Smooth muscle cell (in vitro differentiated cells): Measurements from ENCODE around the gene OPA3. TPM values are rescaled to one million over a fixed set of nuclear protein-coding genes. Genes with fewer than 3 reads are reported as not detected.

Source experiments
- DNase-seq: peaks from one replicate; lab custom pipeline; 2025; ENCODE audit not compliant: unreplicated experiment; lab: John Stamatoyannopoulos, UW
- H2AFZ ChIP-seq: fragments of 200-600 bp; sonication (generic); 2 replicates; pipeline ENCODE4 v1.6.0; 2016; ENCODE audit warnings: antibody characterized with exemption, low read depth, mild to moderate bottlenecking
- H3F3A ChIP-seq: fragments of 200-600 bp; sonication (generic); 2 replicates; pipeline ENCODE4 v1.6.0; 2017; ENCODE audit warnings: antibody characterized with exemption, low read depth
- H3K27ac ChIP-seq: fragments of 200-600 bp; sonication (generic); 2 replicates; pipeline ENCODE4 v1.5.1; 2016; ENCODE audit warnings: low read depth, mild to moderate bottlenecking
- H3K27me3 ChIP-seq: fragments of 200-600 bp; sonication (generic); 2 replicates; pipeline ENCODE4 v1.6.1; 2016; ENCODE audit warnings: low read depth, mild to moderate bottlenecking
- H3K36me3 ChIP-seq: fragments of 200-600 bp; sonication (generic); 2 replicates; pipeline ENCODE4 v1.5.1; 2016; ENCODE audit warnings: low read depth
- H3K4me1 ChIP-seq: fragments of 200-600 bp; sonication (generic); 2 replicates; pipeline ENCODE4 v1.5.1; 2016; ENCODE audit warnings: low read depth
- H3K4me2 ChIP-seq: fragments of 200-600 bp; sonication (generic); 2 replicates; pipeline ENCODE4 v1.6.0; 2016; ENCODE audit warnings: mild to moderate bottlenecking
- H3K4me3 ChIP-seq: fragments of 200-600 bp; sonication (generic); 2 replicates; pipeline ENCODE4 v1.5.1; 2016; ENCODE audit warnings: mild to moderate bottlenecking
- H3K79me2 ChIP-seq: fragments of 200-600 bp; sonication (generic); 2 replicates; pipeline ENCODE4 v1.6.0; 2016; ENCODE audit warnings: low read depth, mild to moderate bottlenecking
- H3K9ac ChIP-seq: fragments of 200-600 bp; sonication (generic); 2 replicates; pipeline ENCODE4 v1.6.0; 2016; ENCODE audit warnings: low read depth
- H3K9me3 ChIP-seq: fragments of 200-600 bp; sonication (generic); replicated peaks from 2 replicates; pipeline ENCODE4 v1.5.1; 2016; ENCODE audit warnings: low read depth
- H4K20me1 ChIP-seq: fragments of 200-600 bp; sonication (generic); 2 replicates; pipeline ENCODE4 v1.6.0; 2016; ENCODE audit warnings: low read depth
- WGBS: methylation state at CpG from one replicate; pipeline ENCODE4 v1.1.7; 2016; ENCODE audit warnings: low lambda C conversion rate; 5-methylcytosine and 5-hydroxymethylcytosine counted together
- polyA plus RNA-seq: library from polyadenylated mRNA; unstranded; fragments of >200 nt; fragmentation: Nextera tagmentation; extraction: Ambion mirVana; gene quantifications from 2 replicates; pipeline ENCODE4 v1.2.1, GENCODE V29; 2016
- total RNA-seq: library from RNA; depleted of rRNA; stranded (reverse); fragments of >200 nt; gene quantifications from 2 replicates; pipeline ENCODE4 v1.2.3, GENCODE V29; 2014
- TF ChIP-seq, protein P1 (sequence below): fragments of 200-600 bp; sonication (generic); IDR thresholded peaks from 2 replicates; pipeline ENCODE4 v1.5.1; 2017; ENCODE audit warnings: borderline replicate concordance, mild to moderate bottlenecking, antibody characterized with exemption; ENCODE audit not compliant: insufficient read depth, poor library complexity, severe bottlenecking

Gene OPA3
- total and polyA plus RNA-seq, 2 experiments from 2014 or later, result 8.8 to 10.3 TPM

DNA sequence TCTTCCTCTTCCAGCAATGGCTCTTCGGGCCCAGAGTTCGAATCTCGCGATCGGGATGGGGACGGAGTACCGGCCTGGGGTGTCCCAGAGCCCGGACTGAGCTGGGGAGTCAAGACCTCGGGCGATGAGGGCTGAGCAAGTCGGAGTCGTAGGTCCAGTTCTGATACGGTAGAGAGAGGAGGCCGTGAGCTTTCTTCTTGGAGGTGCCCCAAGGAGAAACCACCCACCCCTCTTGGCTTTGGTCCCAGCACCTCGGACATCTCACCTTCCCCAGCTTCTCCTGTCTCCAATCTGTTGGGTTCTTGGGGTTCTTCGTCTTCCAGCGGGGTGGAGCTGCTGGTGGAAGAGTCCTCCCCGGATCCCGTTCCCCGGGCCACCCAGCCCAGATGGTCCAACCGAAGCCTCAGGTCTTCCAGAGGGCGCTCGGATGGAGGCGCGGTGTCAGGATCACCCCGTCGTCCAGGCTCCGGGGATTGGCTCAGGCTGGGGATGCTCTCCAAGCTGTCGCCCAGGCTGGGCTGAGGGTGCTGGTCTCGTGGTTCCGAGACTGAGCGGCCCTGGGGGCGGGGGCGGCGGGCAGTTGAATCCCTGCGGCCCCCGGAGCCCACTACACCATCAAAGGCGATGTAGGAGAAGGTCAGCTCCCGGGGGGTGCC, 90.2 kb downstream of the OPA3 start:
- no peak for DNase-seq
- H3K9ac ChIP-seq, result no peak overlapping the region
- H3K36me3 ChIP-seq, result no peaks in the 10 kb centered on the region
- H3K4me2 ChIP-seq, result no peak overlapping the region
- H2AFZ ChIP-seq, result no peak overlapping the region
- no peaks in the 10 kb centered on the region for H3K79me2 ChIP-seq
- H3F3A ChIP-seq, result no peaks in the 10 kb centered on the region
- peaks cover 11% of the 10 kb centered on the region for H3K4me1 ChIP-seq
- 97% methylated on average over 37 of the region's 39 CpGs for WGBS
- no peak overlapping the region for H3K27ac ChIP-seq
- H3K27me3 ChIP-seq, result peaks cover 22% of the 10 kb centered on the region
- H3K4me3 ChIP-seq, result no peak overlapping the region
- peaks cover 8% of the 10 kb centered on the region for H4K20me1 ChIP-seq
- TF ChIP-seq, protein P1, sequence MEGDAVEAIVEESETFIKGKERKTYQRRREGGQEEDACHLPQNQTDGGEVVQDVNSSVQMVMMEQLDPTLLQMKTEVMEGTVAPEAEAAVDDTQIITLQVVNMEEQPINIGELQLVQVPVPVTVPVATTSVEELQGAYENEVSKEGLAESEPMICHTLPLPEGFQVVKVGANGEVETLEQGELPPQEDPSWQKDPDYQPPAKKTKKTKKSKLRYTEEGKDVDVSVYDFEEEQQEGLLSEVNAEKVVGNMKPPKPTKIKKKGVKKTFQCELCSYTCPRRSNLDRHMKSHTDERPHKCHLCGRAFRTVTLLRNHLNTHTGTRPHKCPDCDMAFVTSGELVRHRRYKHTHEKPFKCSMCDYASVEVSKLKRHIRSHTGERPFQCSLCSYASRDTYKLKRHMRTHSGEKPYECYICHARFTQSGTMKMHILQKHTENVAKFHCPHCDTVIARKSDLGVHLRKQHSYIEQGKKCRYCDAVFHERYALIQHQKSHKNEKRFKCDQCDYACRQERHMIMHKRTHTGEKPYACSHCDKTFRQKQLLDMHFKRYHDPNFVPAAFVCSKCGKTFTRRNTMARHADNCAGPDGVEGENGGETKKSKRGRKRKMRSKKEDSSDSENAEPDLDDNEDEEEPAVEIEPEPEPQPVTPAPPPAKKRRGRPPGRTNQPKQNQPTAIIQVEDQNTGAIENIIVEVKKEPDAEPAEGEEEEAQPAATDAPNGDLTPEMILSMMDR, result no peak
- H3K9me3 ChIP-seq, result no peaks in the 10 kb centered on the region

- no peaks in the 10 kb centered on the region for H3K4me1 ChIP-seq
- H3K36me3 ChIP-seq, result no peaks in the 10 kb centered on the region
- no peaks in the 10 kb centered on the region for H3K79me2 ChIP-seq
- 1% methylated on average over 29 of the region's 32 CpGs for WGBS
- no peaks in the 10 kb centered on the region for H3F3A ChIP-seq
- no peaks in the 10 kb centered on the region for H3K9me3 ChIP-seq
- H3K27me3 ChIP-seq, result peaks cover 6% of the 10 kb centered on the region
- DNase-seq, result peak; percentile 40
- TF ChIP-seq, protein P1, result no peak
- H4K20me1 ChIP-seq, result peaks cover 8% of the 10 kb centered on the region
- H3K4me3 ChIP-seq, result peak overlapping the region; percentile 64
- peak overlapping the region; percentile 52 for H3K9ac ChIP-seq
- H3K4me2 ChIP-seq, result peak overlapping the region; percentile 92
- peak overlapping the region; percentile 41 for H2AFZ ChIP-seq
- H3K27ac ChIP-seq, result peak overlapping the region; percentile 27
Observed at GRCh38 chr19:45492627-45493470, 91.8 kb downstream of the OPA3 start.

DNA sequence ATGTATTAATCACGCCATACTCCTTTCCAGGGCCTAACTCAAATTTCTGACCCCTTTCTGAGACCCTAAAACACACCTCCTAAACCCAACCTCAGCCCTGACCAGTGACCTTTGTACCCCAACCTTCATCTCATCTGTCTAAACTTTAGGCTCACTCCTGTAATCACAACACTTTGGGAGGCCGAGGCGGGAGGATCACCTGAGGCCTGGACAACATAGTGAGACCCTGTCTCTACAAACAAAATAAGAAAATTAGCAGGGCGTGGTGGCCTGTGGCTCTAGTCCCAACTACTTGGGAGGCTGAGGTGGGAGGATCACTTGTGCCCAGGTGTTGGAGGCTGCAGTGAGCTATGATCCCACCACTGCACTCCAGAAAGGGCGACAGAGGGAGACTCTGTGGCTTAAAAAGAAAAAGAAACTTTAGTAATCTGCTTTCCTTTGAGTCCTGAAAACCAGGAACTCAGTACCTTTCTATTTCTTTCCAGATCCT, 92.4 kb downstream of the OPA3 start:
- Histone ChIP-seq H3K4me2 (peak overlapping the region; percentile 92), H3K27me3 (peaks cover under 1% of the 10 kb centered on the region), H3K4me3 (peak overlapping the region; percentile 64), H3K9ac (no peak overlapping the region), H3K27ac (no peak overlapping the region), H3K9me3 (no peaks in the 10 kb centered on the region), H2AFZ (no peak overlapping the region), H4K20me1 (peaks cover 8% of the 10 kb centered on the region), H3F3A (no peaks in the 10 kb centered on the region), H3K79me2 (no peaks in the 10 kb centered on the region), H3K36me3 (no peaks in the 10 kb centered on the region), H3K4me1 (no peaks in the 10 kb centered on the region)
- no peak for DNase-seq
- TF ChIP-seq, protein P1, result no peak
- WGBS, result 88% methylated on average over 5 of the region's 5 CpGs
